Activated CD8-positive, alpha-beta memory T cell treated with anti-CD3 and anti-CD28 coated beads, Interleukin-2, amount 50 U/mL, for 1 hour (primary cell): Measurements from ENCODE around the gene EXOC4.

Experiments used
- DNase-seq: peaks from one replicate; pipeline ENCODE4 v3.0.0-alpha.2; 2020; ENCODE audit errors: extremely low read depth

The EXOC4 gene

DNA sequence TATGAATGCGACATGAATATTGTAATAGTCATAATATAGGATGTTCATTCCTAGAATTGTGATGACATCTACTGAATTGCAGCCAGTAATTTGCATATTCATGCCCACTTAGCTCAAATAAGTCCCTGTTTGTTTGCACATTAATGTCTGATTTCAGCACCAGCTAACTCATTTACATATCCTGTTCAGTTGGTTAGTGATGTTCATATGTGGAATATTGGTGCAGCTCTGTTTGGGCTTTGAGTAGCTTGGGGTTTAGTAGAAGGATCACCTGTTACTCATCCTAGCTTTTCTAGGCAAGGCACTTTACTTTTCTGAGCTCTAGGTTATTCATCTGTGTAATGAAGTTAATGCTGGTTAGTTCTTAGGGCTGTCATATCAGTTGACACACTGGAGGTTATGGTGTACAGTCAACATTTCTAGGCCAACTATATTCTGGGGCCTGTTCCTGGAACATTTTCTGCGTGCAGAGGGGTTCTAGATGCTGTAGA lies 238.4 kb downstream of the EXOC4 start:
- no peak for DNase-seq

DNA sequence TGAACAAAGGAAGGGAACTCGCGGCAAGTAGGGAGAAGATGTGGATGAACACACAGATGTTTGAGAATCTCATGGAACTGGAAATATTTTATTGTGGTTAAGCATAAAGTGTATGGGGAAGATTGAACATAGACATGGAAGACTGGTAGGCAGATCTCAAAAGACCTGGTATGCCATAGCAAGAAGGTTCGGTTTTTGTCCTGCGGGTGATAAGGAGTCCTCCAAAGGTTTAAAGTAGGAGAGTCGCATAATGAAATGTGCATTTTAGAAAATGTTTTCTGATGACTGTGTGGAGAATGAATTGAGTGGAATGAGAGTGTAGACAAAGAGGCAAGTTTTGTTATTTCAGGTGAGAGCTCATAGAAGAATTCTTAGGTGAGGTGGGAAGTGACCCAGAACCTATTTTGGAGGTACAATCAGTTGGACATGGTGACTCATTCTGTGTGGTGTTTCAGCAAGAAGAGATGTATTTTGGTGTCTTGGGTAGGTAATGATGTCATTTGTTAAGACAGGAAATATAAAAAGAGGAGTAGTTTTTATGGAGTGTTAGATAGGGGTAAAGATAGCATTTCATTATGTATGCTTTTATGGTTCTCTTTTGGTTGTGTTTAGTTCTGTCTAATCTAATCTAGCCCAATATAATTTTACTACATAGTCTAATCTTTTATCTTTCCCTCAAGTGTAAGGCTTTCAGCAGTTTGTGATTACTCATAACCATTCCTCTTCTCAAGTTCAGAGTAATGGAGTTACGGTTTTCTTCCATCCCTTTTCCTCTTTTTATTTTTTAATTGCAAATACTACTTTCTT lies 239.2 kb downstream of the EXOC4 start:
- no peak for DNase-seq

GRCh38 chr7:133497061-133497460 lies 244.2 kb downstream of the EXOC4 start:
- DNase-seq: no peak

GRCh38 chr7:133501771-133502170 lies 248.9 kb downstream of the EXOC4 start:
- DNase-seq: no peak

- DNase-seq: no peak
Observed at GRCh38 chr7:133502498-133502897, 249.6 kb downstream of the EXOC4 start.

GRCh38 chr7:133502972-133503371 lies 250.1 kb downstream of the EXOC4 start:
- no peak for DNase-seq

DNA sequence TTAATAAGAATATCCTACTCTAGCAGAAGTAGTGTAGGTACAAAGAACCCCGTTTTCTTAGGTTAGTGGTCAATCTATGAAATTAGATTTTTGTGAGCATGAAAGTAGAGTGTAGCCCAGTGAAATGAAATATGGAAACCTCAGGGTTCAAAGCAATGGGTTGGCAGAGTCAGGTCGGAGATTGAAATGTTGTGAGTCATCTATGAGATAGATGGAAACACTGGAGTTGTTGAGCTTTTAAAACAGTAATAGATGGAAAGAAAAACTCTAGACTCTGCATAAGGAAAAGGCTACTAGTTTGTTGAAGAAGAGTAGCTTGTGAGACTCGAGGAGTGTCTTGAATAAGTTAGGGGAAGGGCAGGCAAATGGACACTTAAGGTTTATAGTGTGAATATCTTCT lies 251.9 kb downstream of the EXOC4 start:
- DNase-seq: no peak

DNA sequence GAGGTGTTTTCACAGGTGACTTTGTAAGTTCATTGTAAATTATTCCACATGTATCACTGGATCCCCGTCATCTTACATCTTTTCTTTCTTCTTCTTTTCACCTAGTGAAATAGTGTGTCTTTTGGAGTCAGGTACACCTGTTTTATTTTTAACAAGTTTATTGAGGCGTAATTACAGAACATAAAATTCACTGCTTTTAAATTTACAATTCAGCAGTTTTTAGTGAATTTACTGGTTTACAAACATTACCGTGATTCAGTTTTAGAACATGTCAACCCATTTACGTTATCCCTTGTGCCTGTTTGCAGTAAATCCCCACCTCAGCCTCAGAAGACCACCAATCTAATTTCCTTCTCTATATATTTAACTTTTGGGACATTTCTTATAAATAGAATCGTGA lies 256.9 kb downstream of the EXOC4 start:
- DNase-seq: no peak

DNA sequence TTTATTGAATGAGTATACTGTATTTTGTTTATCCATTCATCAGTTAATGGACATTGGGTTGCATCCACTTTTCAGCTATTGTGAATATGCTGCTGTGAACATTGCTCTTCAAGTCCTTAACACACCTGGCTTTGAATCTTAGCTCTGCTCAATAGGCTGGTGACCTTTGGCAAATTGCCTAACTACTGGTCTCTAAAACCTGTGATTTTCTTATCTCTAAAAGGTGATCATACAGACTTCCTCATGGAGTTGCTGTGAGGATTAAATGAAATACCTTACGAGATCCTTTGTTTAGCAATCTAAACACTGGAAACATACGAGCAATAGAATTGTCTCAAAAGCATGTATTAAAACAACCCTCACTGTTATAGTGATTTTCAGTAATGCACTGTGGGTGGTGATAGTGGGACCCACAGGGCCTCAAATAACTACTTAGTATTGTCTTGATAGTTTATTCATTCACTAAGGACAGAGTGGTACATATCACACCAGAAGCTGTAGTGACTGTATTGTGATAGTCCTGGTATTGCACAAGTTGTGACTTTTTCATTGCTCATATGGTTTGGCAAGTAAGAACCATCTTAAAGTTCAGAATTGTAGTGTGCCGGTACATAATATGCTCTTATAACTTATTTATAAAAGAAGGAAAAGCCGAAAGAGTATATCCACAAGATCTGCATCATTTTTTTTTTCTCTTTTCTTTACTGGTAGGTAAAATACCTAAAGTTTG lies 257.6 kb downstream of the EXOC4 start:
- DNase-seq: no peak

- DNase-seq: no peak
Observed at GRCh38 chr7:133511252-133511651, 258.4 kb downstream of the EXOC4 start.

GRCh38 chr7:133511708-133512107 lies 258.8 kb downstream of the EXOC4 start:
- DNase-seq: no peak

GRCh38 chr7:133512560-133512959 lies 259.7 kb downstream of the EXOC4 start:
- no peak for DNase-seq

DNA sequence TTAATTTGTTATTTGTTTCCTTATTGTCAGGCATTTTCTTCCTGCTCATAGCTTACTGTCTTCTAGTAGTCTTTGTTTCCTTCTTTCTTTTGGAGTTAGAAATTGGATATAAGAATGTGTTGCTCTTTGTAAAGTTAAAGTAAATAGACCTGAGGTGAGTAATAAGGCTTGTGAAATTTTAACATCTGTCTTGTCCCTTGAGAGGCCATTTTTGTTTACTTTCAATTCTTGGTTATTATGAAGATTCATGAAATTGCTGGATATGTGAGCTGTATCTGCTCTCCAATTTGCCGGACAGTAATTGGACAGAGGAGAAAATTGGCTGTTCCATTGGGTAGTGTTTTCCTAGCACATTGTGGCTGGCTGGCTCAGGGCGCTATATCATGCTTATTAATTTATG lies 260.7 kb downstream of the EXOC4 start:
- no peak for DNase-seq

DNA sequence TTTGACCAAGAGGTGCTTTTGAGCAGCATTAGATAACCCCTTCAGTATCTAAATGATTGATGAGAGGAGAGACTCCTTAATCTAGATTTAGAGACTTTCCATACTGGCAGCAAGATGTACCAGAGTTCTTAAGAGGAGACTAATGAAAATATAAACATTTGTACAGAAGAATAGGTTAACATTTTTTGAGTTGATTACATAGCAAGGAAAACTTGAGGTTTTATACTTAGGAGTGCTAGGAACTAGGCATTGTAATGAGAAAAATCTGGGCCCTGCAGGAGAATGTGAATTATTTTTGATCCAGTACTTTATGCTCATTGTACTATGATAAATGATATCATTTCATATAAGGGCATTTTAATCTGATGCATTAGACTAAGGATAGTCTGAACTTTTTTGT lies 261.7 kb downstream of the EXOC4 start:
- DNase-seq: no peak

- DNase-seq: no peak
Observed at GRCh38 chr7:133517766-133518165, 264.9 kb downstream of the EXOC4 start.

- no peak for DNase-seq
Observed at GRCh38 chr7:133518718-133519117, 265.8 kb downstream of the EXOC4 start.

DNA sequence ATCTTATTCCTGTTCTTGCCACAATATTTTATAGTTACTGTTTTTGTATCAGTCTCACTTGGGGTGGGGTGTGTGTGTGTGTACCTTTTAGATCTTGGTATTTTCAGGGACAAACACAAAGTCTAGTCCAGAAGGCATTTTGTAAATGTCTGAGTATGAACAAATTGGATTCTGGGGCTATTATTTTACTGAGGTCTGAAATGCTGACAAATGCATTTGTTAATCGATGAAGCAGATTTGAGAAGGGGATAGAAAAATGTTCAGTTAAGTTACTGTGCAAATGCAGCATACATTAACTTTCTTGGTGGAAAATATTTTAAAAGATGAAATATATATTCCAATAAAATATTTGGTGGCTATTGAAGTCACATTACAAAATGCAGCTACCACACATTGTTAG lies 267.4 kb downstream of the EXOC4 start:
- DNase-seq: no peak

GRCh38 chr7:133522501-133522900 lies 269.6 kb downstream of the EXOC4 start:
- DNase-seq: no peak

DNA sequence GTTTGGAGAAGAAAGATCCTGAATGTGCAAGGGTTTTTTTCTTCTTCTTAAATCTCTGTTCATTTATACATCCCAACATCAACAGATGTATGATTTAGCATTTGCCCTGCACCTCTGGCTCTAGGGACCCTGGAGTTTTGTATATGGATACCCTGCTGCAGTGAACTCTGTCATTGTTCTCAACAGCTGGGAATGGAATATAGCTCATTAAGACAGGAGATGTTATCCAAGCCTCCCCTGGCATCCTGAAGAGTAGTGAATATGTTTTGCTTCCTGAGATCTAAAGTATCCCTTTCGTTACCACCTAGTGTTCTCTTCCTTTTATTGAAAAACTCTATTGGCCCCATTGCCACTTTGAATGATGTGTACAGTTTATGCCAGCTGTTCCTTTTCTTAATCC lies 275.9 kb downstream of the EXOC4 start:
- DNase-seq: no peak

- DNase-seq: no peak
Observed at GRCh38 chr7:133529861-133530260, 277.0 kb downstream of the EXOC4 start.

- no peak for DNase-seq
Observed at GRCh38 chr7:133530682-133531081, 277.8 kb downstream of the EXOC4 start.

GRCh38 chr7:133534816-133535215 lies 281.9 kb downstream of the EXOC4 start:
- no peak for DNase-seq

GRCh38 chr7:133535308-133535707 lies 282.4 kb downstream of the EXOC4 start:
- DNase-seq: no peak
